Suprapubic skin (tissue), 4 donors: ENCODE results near the gene FCHSD1.

ENCODE experiments used
- EP300 ChIP-seq: sonication (generic); formaldehyde crosslinking; IDR thresholded peaks from one replicate; pipeline ENCODE4 v1.6.1; 2017; ENCODE audit warnings: antibody characterized with exemption
- POLR2A ChIP-seq, 2 donors: fragments of 450-650 bp; IDR thresholded peaks; one replicate each; pipeline ENCODE4 v1.6.1; 2017; ENCODE audit warnings: antibody characterized with exemption in 2 of 2, mild to moderate bottlenecking in 2 of 2, moderate library complexity in 2 of 2
- POLR2AphosphoS5 ChIP-seq, 3 donors: sonication (generic); formaldehyde crosslinking; IDR thresholded peaks; one replicate each; pipeline ENCODE4 v1.6.1; 2017; ENCODE audit warnings: antibody characterized with exemption in 3 of 3
- TF ChIP-seq, protein P1 (sequence below), 2 donors: fragments of 200-600 bp in 1 of 2; fragments of 450-650 bp in 1 of 2; sonication (generic) in 1 of 2; IDR thresholded peaks; one replicate each; pipeline ENCODE4 v1.5.1; 2016 to 2019; ENCODE audit warnings: antibody characterized with exemption in 2 of 2, mild to moderate bottlenecking in 1 of 2, moderate library complexity in 1 of 2

DNA sequence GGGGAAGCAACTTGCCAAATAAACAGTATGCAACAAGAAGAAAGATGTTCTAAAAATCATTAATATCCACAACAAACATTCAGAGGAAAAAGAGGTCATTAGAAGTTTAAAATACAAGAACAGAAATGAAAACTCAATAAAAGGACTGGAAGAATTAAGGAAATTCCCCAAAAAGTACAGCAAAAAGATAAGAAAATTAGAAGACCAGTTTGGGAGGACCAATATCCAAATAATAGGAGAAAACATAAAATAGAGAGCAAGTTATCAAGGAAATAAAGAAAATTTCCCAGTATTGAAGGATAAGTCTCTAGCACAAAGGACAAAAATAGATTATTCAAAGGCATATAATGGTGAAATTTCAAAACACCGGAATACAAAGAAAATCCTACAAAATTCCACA, 54.4 kb downstream of the FCHSD1 start:
- TF ChIP-seq, protein P1, sequence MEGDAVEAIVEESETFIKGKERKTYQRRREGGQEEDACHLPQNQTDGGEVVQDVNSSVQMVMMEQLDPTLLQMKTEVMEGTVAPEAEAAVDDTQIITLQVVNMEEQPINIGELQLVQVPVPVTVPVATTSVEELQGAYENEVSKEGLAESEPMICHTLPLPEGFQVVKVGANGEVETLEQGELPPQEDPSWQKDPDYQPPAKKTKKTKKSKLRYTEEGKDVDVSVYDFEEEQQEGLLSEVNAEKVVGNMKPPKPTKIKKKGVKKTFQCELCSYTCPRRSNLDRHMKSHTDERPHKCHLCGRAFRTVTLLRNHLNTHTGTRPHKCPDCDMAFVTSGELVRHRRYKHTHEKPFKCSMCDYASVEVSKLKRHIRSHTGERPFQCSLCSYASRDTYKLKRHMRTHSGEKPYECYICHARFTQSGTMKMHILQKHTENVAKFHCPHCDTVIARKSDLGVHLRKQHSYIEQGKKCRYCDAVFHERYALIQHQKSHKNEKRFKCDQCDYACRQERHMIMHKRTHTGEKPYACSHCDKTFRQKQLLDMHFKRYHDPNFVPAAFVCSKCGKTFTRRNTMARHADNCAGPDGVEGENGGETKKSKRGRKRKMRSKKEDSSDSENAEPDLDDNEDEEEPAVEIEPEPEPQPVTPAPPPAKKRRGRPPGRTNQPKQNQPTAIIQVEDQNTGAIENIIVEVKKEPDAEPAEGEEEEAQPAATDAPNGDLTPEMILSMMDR (IDR thresholded peaks at IDR 0.05), result no peak
- no peak for TF ChIP-seq EP300
- TF ChIP-seq POLR2AphosphoS5 (IDR thresholded peaks at IDR 0.05), result no peak
- TF ChIP-seq POLR2A (IDR thresholded peaks at IDR 0.05), result no peak
